ENCODE measurements around the gene UMODL1. TPM values are rescaled to one million over a fixed set of nuclear protein-coding genes. Genes with fewer than 3 reads are reported as not detected.
A peak's percentile ranks its signal among the peaks of the same experiment; 100 is the strongest.

The UMODL1 gene
- total and polyA plus RNA-seq, 8 donors = under 0.01 TPM; not detected in 7

GRCh38 chr21:42165901-42166300 is 94.8 kb downstream of the UMODL1 start:
- peaks cover 0 to 11% (median 6%) of the 10 kb centered on the region in 4 donors for H3K4me1 ChIP-seq
- no peak overlapping the region for H3K27ac ChIP-seq
- H3K4me3 ChIP-seq = no peak overlapping the region
- H3K9me3 ChIP-seq = no peaks in the 10 kb centered on the region
- intact Hi-C loops (cut with DNase I; ENCODE audit: low total_unique reads) = no loop called here
- peak in 1 of 2 donors; percentile 15 for DNase-seq
- H3K36me3 ChIP-seq = no peaks in the 10 kb centered on the region
- WGBS, 5 donors = 94 to 98% (median 97%) methylated on average over 17 to 18 of the region's 18 CpGs
- no peaks in the 10 kb centered on the region for H3K27me3 ChIP-seq
- TF ChIP-seq POLR2A (IDR thresholded peaks at IDR 0.05) = no peak
- TF ChIP-seq, protein P1, sequence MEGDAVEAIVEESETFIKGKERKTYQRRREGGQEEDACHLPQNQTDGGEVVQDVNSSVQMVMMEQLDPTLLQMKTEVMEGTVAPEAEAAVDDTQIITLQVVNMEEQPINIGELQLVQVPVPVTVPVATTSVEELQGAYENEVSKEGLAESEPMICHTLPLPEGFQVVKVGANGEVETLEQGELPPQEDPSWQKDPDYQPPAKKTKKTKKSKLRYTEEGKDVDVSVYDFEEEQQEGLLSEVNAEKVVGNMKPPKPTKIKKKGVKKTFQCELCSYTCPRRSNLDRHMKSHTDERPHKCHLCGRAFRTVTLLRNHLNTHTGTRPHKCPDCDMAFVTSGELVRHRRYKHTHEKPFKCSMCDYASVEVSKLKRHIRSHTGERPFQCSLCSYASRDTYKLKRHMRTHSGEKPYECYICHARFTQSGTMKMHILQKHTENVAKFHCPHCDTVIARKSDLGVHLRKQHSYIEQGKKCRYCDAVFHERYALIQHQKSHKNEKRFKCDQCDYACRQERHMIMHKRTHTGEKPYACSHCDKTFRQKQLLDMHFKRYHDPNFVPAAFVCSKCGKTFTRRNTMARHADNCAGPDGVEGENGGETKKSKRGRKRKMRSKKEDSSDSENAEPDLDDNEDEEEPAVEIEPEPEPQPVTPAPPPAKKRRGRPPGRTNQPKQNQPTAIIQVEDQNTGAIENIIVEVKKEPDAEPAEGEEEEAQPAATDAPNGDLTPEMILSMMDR (IDR thresholded peaks at IDR 0.05) = no peak
- no peak for TF ChIP-seq POLR2AphosphoS5 (IDR thresholded peaks at IDR 0.05)
- no peak for TF ChIP-seq EP300 (IDR thresholded peaks at IDR 0.05)

- no peaks in the 10 kb centered on the region for H3K27me3 ChIP-seq
- H3K4me1 ChIP-seq = peaks cover 0 to 11% (median 2%) of the 10 kb centered on the region in 4 donors
- no peak overlapping the region for H3K4me3 ChIP-seq
- DNase-seq = peak in 1 of 2 donors; percentile 62
- no peak for TF ChIP-seq POLR2A (IDR thresholded peaks at IDR 0.05)
- peak in 2 of 3 donors; percentile 38 to 57 for TF ChIP-seq POLR2AphosphoS5 (IDR thresholded peaks at IDR 0.05)
- TF ChIP-seq, protein P1 (IDR thresholded peaks at IDR 0.05) = no peak
- TF ChIP-seq EP300 (IDR thresholded peaks at IDR 0.05) = no peak
- H3K9me3 ChIP-seq = no peaks in the 10 kb centered on the region
- intact Hi-C loops (cut with DNase I; ENCODE audit: low total_unique reads) = no loop called here
- H3K27ac ChIP-seq = peak overlapping the region in 4 of 5 donors; percentile 38 to 78 (median 58)
- H3K36me3 ChIP-seq = no peaks in the 10 kb centered on the region
Measured at GRCh38 chr21:42169758-42170157, 98.6 kb downstream of the UMODL1 start.

- Histone ChIP-seq H3K27me3 (no peaks in the 10 kb centered on the region), H3K9me3 (no peaks in the 10 kb centered on the region), H3K4me1 (peaks cover 0 to 8% (median 0%) of the 10 kb centered on the region in 4 donors), H3K27ac (peak overlapping the region; percentile 38 to 78 (median 58)), H3K4me3 (no peak overlapping the region), H3K36me3 (no peaks in the 10 kb centered on the region)
- peak; percentile 71 to 91 for DNase-seq
- whole genome bisulfite sequencing, 5 donors = 55 to 62% (median 57%) methylated on average over 14 of the region's 14 CpGs
- intact Hi-C loops (cut with DNase I; ENCODE audit: low total_unique reads) = no loop called here
- TF ChIP-seq POLR2AphosphoS5 (IDR thresholded peaks at IDR 0.05) (peak in 1 of 3 donors; percentile 17), EP300 (IDR thresholded peaks at IDR 0.05) (no peak)
Measured at GRCh38 chr21:42171091-42172053, 100.3 kb downstream of the UMODL1 start.

DNA sequence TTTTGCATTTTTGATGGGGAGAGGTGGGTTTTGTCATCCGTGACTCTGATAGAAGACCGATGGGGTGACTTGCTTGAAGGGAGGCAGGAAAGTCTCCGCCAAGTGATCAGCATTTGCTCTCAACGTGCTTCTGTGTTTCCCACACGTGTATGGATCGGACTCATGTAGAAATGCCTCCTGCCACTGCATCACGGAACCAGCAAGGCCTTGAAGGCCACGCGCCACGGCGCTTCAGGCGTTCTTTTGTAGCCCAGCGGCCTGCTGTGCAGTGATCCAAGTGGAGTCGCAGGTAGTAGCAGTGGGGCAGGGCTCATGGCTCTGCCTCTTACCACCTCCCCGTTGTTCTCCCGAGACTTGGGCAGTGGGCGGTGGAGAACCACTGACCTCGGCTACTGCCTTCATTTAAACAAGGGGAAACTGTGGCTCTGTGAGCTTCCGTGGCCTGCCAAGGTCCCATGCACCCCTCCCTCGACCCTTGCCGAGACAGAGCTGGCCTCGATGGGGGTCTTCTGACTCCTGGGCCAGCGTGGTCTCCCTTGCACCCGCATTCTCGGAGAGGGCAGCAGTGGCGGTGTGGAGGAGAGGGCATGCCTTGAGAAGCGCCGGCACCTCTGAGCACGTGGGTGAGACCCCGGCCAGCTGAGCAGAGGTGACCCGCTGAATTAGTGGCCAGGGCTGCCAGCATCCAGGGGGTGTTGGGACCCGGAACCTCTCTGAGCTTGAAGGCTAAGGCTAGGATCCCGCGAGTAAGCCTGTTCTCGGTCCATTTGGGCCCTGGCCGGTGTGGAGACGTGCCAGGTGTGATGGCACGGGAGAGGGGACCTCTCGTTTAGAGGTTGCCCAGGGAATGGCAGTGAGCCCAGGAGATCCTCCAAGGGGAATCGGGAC is 101.7 kb downstream of the UMODL1 start:
- intact Hi-C loops (cut with DNase I; ENCODE audit: low total_unique reads) = no loop called here
- H3K27me3 ChIP-seq = no peaks in the 10 kb centered on the region
- H3K4me1 ChIP-seq = peaks cover 0 to 16% (median 3%) of the 10 kb centered on the region in 4 donors
- TF ChIP-seq, protein P1 (IDR thresholded peaks at IDR 0.05) = no peak
- no peak for TF ChIP-seq POLR2AphosphoS5 (IDR thresholded peaks at IDR 0.05)
- TF ChIP-seq POLR2A (IDR thresholded peaks at IDR 0.05) = no peak
- TF ChIP-seq EP300 (IDR thresholded peaks at IDR 0.05) = no peak
- no peak overlapping the region for H3K4me3 ChIP-seq
- H3K36me3 ChIP-seq = no peaks in the 10 kb centered on the region
- H3K27ac ChIP-seq = no peak overlapping the region
- DNase-seq = peak in 1 of 2 donors; percentile 24
- 91 to 94% (median 93%) methylated on average over 33 to 40 of the region's 40 CpGs for WGBS, 5 donors
- no peaks in the 10 kb centered on the region for H3K9me3 ChIP-seq

Data from stomach (tissue), 9 donors.